GM12892 (cell line): ENCODE data around the gene GET4.
"Not testable (repeated sequence)": the region's sequence is repeated elsewhere in the genome, so short reads cannot be mapped to it uniquely, and the experiment has no call there.

Experiments used
- DNase-seq: peaks from one replicate; pipeline ENCODE4 v3.0.0; 2011; ENCODE audit not compliant: insufficient read length
- FAIRE-seq: peaks from 2 replicates; lab custom pipeline; 2011; peaks lifted over from hg19 to GRCh38; lab: Jason Lieb, UNC
- POLR2A ChIP-seq: IDR thresholded peaks from 2 replicates; pipeline ENCODE4 v1.6.1; 2011; ENCODE audit warnings: low read depth, low read length, control low read depth
- POLR2AphosphoS5 ChIP-seq: IDR thresholded peaks from 2 replicates; pipeline ENCODE4 v1.6.1; 2011; ENCODE audit warnings: low read depth, low read length, control low read depth
- TAF1 ChIP-seq: IDR thresholded peaks from 2 replicates; pipeline ENCODE4 v1.6.1; 2011; ENCODE audit warnings: low read depth, mild to moderate bottlenecking, control low read depth, low read length, borderline replicate concordance

GET4 gene

GRCh38 chr7:936386-937054 is 60.2 kb downstream of the GET4 start:
- DNase-seq (peak; percentile 88), FAIRE-seq (peak; percentile 93)
- TF ChIP-seq POLR2AphosphoS5 (no peak), POLR2A (no peak)

GRCh38 chr7:937856-938484 is 61.6 kb downstream of the GET4 start:
- no peak for DNase-seq
- no peak for TF ChIP-seq POLR2A
- TF ChIP-seq TAF1: no peak
- TF ChIP-seq POLR2AphosphoS5: no peak
- no peak for FAIRE-seq

DNA sequence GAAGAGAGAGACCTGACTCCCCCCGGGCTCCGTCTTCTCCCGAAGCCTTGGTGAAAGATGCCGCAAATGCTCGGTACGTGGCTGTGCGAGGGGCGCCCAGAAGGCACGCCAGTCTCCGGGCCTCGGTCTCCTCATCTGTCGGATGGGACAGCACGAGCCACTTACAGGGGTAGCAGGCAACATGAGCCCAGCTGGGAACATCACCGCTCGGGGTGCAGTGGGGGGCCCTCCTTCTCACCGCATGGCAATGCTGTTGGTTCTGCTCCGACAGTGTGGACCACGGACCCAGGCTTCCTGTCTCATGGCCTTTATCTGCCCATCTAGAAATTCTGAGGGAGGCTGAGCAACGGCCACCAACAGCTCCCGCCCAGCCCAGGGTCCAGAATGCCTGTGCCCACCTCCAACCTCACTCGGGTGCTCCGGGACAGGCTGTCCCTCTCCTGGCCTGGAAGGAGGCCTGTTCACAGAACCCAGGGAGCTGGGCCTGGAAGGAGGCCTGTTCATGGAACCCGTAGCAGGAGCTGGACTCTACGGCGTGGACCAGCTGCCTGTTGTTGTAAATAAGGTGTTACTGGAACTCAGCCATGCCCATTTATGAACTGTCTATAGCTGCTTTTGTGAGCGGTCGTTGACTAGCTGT is 62.3 kb downstream of the GET4 start:
- TF ChIP-seq TAF1 (no peak), POLR2AphosphoS5 (no peak), POLR2A (no peak)
- DNase-seq: no peak
- no peak for FAIRE-seq

- DNase-seq: no peak
- FAIRE-seq: no peak
- TF ChIP-seq POLR2A: no peak
- TF ChIP-seq POLR2AphosphoS5: no peak
- TF ChIP-seq TAF1: no peak
Observed at GRCh38 chr7:939843-940242, 63.5 kb downstream of the GET4 start.

DNA sequence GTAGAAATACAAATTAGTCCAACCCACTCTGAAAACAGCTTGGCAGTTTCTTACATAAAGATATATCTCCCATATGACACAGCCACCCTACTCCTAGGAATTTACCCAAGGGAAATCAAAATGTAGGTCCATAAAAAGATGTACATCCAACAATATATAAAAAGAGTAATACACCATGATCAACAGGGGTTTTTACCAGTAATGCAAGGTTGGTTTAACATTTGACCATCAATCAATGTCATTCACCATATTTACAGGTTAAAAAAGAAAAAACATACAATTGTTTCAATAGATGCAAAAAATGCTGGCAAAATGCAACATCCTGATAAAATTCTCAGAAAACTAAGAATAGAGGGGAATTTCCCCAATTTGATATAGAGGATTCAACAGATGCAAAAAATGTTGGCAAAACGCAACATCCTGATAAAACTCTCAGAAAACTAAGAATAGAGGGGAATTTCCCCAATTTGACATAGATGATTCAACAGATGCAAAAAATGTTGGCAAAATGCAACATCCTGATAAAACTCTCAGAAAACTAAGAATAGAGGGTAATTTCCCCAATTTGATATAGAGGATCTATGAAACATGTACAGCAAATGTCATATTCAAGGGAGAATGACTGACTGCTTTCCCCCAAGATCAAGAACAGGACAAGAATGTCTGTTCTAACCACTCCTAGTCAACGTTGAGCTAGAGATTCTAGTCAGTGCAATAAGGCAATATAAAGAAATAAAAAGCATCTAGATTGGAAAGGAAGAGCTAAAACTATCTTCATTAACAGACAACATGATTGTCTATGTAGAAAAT is 64.5 kb downstream of the GET4 start:
- no peak for FAIRE-seq
- no peak for TF ChIP-seq POLR2AphosphoS5
- TF ChIP-seq POLR2A: no peak
- no peak for TF ChIP-seq TAF1
- DNase-seq: no peak

DNA sequence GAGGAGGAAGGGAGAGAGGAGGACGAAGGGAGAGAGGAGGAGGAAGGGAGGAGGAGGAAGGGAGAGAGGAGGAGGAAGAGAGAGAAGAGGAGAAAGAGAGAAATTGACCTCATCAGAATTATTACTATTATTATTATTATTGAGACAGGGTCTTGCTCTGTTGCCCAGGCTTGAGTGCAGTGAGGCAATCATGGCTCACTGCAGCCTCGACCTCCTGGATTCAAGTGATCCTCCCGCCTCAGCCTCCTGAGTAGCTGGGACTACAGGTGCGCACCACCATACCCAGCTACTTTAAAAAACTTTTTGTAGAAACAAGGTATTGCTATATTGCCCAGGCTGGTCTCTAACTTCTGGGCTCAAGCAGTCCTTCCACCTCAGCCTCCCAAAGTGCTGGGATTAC is 67.4 kb downstream of the GET4 start:
- not testable (repeated sequence) for DNase-seq, FAIRE-seq

DNA sequence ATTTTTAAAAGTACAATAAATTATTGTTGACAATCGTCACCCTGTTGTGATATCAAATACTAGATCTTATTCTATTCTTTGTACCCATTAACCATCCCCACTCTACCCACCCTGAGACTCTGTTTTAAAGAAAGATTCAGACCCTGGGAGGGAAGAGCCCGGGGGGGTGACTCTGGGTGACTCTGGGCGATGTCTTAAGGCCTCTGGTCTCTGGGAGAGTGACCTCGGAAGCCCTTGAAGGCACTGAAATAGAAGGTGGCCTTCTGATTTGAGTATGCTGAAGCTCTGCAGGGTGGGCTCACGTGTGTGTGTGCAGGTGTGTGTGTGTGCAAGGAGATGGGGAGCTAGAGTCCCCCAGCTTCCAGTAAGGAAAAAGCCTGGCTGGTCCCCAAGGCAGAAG is 68.4 kb downstream of the GET4 start:
- DNase-seq (no peak), FAIRE-seq (no peak)
- no peak for TF ChIP-seq POLR2A
- no peak for TF ChIP-seq TAF1
- TF ChIP-seq POLR2AphosphoS5: no peak

DNA sequence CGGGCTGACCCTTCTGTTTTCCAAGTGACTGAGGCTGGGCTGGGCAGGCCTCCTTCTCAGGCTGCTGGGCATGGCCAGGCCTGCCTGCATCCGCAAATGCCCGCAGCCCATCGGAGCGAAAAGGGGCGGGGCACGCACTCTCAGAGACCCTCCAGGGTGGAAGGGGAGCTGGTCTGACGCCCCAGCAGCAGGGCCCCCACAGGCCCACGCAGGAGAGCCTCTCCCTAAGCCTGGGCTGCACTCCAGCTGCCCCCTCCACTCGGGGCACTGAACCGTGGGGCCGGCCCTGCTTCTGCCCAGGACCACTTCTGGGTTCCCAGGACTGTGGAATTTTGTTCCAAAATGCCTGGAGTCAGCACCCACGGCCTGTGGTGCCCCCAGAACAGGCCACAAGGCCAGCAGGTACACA is 68.8 kb downstream of the GET4 start:
- TF ChIP-seq POLR2A: no peak
- no peak for TF ChIP-seq POLR2AphosphoS5
- no peak for TF ChIP-seq TAF1

DNA sequence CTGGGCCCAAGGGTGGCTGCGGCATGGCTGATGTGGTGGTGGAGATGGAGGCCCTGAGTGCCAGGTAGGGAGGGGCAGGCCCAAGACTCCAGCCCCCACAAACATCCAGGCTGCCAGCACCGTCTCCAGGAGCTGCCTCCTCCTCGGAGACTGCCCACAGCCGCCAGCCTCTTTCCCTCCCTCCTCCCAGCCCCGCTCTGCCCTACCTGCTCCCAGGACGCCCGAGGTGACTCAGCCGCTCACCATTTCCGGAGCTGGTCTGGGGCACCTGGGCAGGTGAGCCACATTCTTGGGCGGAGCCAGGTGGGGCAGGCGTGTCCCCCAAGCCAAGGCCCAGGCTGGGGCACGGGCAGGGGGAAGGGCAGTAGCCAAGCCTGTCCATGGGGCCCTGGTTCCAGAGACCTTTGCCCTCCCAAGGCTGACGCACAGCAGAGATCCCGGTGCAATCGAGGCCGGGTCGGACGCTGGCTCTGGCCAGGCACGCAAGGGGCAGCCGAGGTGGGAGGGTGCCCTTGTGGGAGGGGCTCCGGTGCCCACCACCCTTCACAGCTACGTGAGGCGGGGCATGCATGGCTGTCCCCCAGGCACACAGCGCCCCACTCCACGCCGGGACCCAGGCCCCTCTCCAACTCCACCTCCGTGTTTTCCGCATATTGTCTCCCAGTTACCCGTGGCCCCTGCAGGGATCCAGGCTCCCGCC is 69.4 kb downstream of the GET4 start:
- FAIRE-seq (no peak), DNase-seq (no peak)
- TF ChIP-seq POLR2A (no peak), POLR2AphosphoS5 (no peak), TAF1 (no peak)

More for the DNA sequence above, 68.8 kb downstream of the GET4 start:
- no peak for FAIRE-seq
- DNase-seq: no peak
